Astrocyte (in vitro differentiated cells and primary cell): Measurements from ENCODE around the gene AK9. TPM values are rescaled to one million over a fixed set of nuclear protein-coding genes. Genes with fewer than 3 reads are reported as not detected.

Experiments
- DNase-seq: peaks from one replicate; pipeline ENCODE4 v3.0.0-alpha.2; 2010; ENCODE audit warnings: low read depth
- FAIRE-seq: peaks from 2 replicates; lab custom pipeline; 2011; peaks lifted over from hg19 to GRCh38; lab: Jason Lieb, UNC
- H2AFZ ChIP-seq: 2 replicates; pipeline ENCODE4 v1.6.0; 2012; ENCODE audit warnings: low read depth, low read length, inconsistent platforms
- H3K27ac ChIP-seq: 2 replicates; pipeline ENCODE4 v1.5.1; 2011; ENCODE audit warnings: low read depth, low read length, inconsistent platforms
- H3K27me3 ChIP-seq: 2 replicates; pipeline ENCODE4 v1.6.0; 2011; ENCODE audit warnings: low read length, inconsistent platforms; ENCODE audit not compliant: insufficient read depth
- H3K36me3 ChIP-seq: 2 replicates; pipeline ENCODE4 v1.5.1; 2011; ENCODE audit warnings: low read length, inconsistent platforms; ENCODE audit not compliant: insufficient read depth
- H3K4me1 ChIP-seq: 2 replicates; pipeline ENCODE4 v1.5.1; 2011; ENCODE audit warnings: low read length, inconsistent platforms; ENCODE audit not compliant: insufficient read depth
- H3K4me2 ChIP-seq: 2 replicates; pipeline ENCODE4 v1.6.0; 2012; ENCODE audit warnings: low read length, inconsistent platforms
- H3K4me3 ChIP-seq: 2 replicates; pipeline ENCODE4 v1.5.1; 2011; ENCODE audit warnings: low read depth, mild to moderate bottlenecking, low read length, inconsistent platforms; ENCODE audit not compliant: insufficient read depth
- H3K79me2 ChIP-seq: 2 replicates; pipeline ENCODE4 v1.6.0; 2012; ENCODE audit warnings: mild to moderate bottlenecking, low read length, inconsistent platforms; ENCODE audit not compliant: insufficient read depth
- H3K9ac ChIP-seq: 2 replicates; pipeline ENCODE4 v1.6.0; 2012; ENCODE audit warnings: mild to moderate bottlenecking, low read length, inconsistent platforms
- H3K9me3 ChIP-seq: 2 replicates; pipeline ENCODE4 v1.5.1; 2012; ENCODE audit warnings: low read depth, mild to moderate bottlenecking, low read length, inconsistent platforms; ENCODE audit not compliant: insufficient read depth
- H4K20me1 ChIP-seq: 2 replicates; pipeline ENCODE4 v1.6.0; 2012; ENCODE audit warnings: low read length, inconsistent platforms; ENCODE audit not compliant: insufficient read depth
- H3K27ac Mint-ChIP-seq: one replicate; pipeline ENCODE4 v1.8.0; 2021; ENCODE audit warnings: mild to moderate bottlenecking, mixed read lengths; ENCODE audit not compliant: unreplicated experiment
- H3K27me3 Mint-ChIP-seq: one replicate; pipeline ENCODE4 v1.8.0; 2021; ENCODE audit warnings: low read depth, mixed read lengths; ENCODE audit not compliant: unreplicated experiment
- H3K36me3 Mint-ChIP-seq: one replicate; pipeline ENCODE4 v1.8.0; 2021; ENCODE audit warnings: low read depth, mixed read lengths; ENCODE audit not compliant: unreplicated experiment
- H3K4me1 Mint-ChIP-seq: one replicate; pipeline ENCODE4 v1.8.0; 2021; ENCODE audit warnings: low read depth, mixed read lengths; ENCODE audit not compliant: unreplicated experiment
- H3K4me3 Mint-ChIP-seq: one replicate; pipeline ENCODE4 v1.8.0; 2021; ENCODE audit warnings: mild to moderate bottlenecking, moderate library complexity, mixed read lengths; ENCODE audit not compliant: unreplicated experiment
- H3K9me3 Mint-ChIP-seq: one replicate; pipeline ENCODE4 v1.8.0; 2021; ENCODE audit warnings: mild to moderate bottlenecking, mixed read lengths; ENCODE audit not compliant: unreplicated experiment
- CTCF ChIP-seq: IDR thresholded peaks from 2 replicates; pipeline ENCODE4 v1.5.1; 2011; ENCODE audit warnings: low read depth, mild to moderate bottlenecking, inconsistent platforms, low read length, moderate library complexity; ENCODE audit not compliant: insufficient read depth
- EZH2 ChIP-seq: IDR thresholded peaks from 2 replicates; pipeline ENCODE4 v1.6.1; 2012; ENCODE audit warnings: mild to moderate bottlenecking, low read length, inconsistent platforms; ENCODE audit not compliant: insufficient read depth
- total RNA-seq: library from RNA; stranded (reverse); gene quantifications from 2 replicates; pipeline ENCODE4 v1.2.1, GENCODE V29; 2021

The AK9 gene
- total RNA-seq, 1 donor from 2014 or later: 3.4 TPM

- Mint-ChIP-seq H3K27me3 (no peaks in the 10 kb centered on the region), H3K9me3 (no peaks in the 10 kb centered on the region), H3K4me3 (no peak overlapping the region), H3K27ac (no peak overlapping the region), H3K4me1 (peaks cover 6% of the 10 kb centered on the region), H3K36me3 (peaks cover 19% of the 10 kb centered on the region)
- FAIRE-seq (no peak), DNase-seq (no peak)
- Histone ChIP-seq H3K79me2 (peaks cover 23% of the 10 kb centered on the region), H3K4me1 (no peaks in the 10 kb centered on the region), H3K27me3 (no peaks in the 10 kb centered on the region), H3K9me3 (no peaks in the 10 kb centered on the region), H3K36me3 (peaks cover 39% of the 10 kb centered on the region), H3K9ac (no peak overlapping the region), H4K20me1 (peaks cover 31% of the 10 kb centered on the region), H3K27ac (no peak overlapping the region), H2AFZ (no peak overlapping the region), H3K4me2 (no peak overlapping the region), H3K4me3 (no peak overlapping the region)
- TF ChIP-seq CTCF: no peak
- TF ChIP-seq EZH2: no peak
Measured at GRCh38 chr6:109473120-109473519, 217.9 kb downstream of the AK9 start.

- Histone ChIP-seq H3K4me2 (no peak overlapping the region), H3K4me1 (no peaks in the 10 kb centered on the region), H3K36me3 (peaks cover 35% of the 10 kb centered on the region), H3K79me2 (peaks cover 15% of the 10 kb centered on the region), H2AFZ (no peak overlapping the region), H3K27ac (no peak overlapping the region), H3K4me3 (no peak overlapping the region), H3K27me3 (no peaks in the 10 kb centered on the region), H3K9ac (no peak overlapping the region), H4K20me1 (peaks cover 28% of the 10 kb centered on the region), H3K9me3 (no peaks in the 10 kb centered on the region)
- peaks cover 18% of the 10 kb centered on the region for H3K36me3 Mint-ChIP-seq
- FAIRE-seq (no peak), DNase-seq (no peak)
- H3K9me3 Mint-ChIP-seq: no peaks in the 10 kb centered on the region
- no peak overlapping the region for H3K4me3 Mint-ChIP-seq
- no peak overlapping the region for H3K27ac Mint-ChIP-seq
- TF ChIP-seq EZH2 (no peak), CTCF (no peak)
- no peaks in the 10 kb centered on the region for H3K27me3 Mint-ChIP-seq
- no peaks in the 10 kb centered on the region for H3K4me1 Mint-ChIP-seq
Measured at GRCh38 chr6:109472132-109472995, 218.6 kb downstream of the AK9 start.
